ENCODE measurements around the gene FYN. TPM values are rescaled to one million over a fixed set of nuclear protein-coding genes. Genes with fewer than 3 reads are reported as not detected.

The FYN gene
- total RNA-seq, 1 donor from 2014 or later = 474 TPM

DNA sequence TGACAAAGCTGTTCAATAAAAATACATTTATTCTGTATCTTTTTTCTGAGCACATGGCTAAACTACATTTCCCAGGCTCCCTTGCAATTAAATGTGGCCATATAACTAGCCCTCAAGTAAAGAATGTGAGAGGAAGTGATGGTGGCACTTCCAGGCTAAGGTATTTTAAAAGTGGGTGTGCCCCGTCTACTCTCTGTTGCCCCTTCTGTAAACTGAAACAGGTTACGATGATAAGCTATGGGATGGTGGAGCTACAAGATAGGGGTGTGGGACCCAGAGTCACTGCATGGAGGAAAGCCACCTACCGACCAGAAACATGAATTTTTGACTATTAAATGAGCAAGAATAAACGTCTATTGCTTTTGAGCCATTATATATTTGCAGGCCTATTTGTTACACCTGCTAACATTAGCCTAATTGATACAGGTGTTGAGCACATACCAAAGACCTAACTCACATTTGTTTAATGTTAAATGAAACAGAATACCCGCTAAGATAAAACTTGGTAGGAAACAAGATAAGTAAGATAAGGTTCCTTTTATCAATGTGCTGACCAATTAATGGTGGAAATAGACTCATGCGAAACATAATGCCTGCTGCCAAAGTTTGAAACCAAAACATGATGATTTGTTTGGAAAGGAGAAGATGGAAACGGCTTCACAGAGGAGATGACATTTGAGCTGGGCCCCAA is 3.1 kb downstream of the FYN start:
- H3K4me1 Mint-ChIP-seq (ENCODE audit: unreplicated experiment) = peaks cover 63% of the 10 kb centered on the region
- peaks cover 24% of the 10 kb centered on the region for H3K27me3 Mint-ChIP-seq (ENCODE audit: unreplicated experiment)
- DNase-seq (ENCODE audit: low spot score) = no peak
- H3K36me3 Mint-ChIP-seq (ENCODE audit: low read depth, unreplicated experiment) = peaks cover 7% of the 10 kb centered on the region
- TF ChIP-seq, protein P1, sequence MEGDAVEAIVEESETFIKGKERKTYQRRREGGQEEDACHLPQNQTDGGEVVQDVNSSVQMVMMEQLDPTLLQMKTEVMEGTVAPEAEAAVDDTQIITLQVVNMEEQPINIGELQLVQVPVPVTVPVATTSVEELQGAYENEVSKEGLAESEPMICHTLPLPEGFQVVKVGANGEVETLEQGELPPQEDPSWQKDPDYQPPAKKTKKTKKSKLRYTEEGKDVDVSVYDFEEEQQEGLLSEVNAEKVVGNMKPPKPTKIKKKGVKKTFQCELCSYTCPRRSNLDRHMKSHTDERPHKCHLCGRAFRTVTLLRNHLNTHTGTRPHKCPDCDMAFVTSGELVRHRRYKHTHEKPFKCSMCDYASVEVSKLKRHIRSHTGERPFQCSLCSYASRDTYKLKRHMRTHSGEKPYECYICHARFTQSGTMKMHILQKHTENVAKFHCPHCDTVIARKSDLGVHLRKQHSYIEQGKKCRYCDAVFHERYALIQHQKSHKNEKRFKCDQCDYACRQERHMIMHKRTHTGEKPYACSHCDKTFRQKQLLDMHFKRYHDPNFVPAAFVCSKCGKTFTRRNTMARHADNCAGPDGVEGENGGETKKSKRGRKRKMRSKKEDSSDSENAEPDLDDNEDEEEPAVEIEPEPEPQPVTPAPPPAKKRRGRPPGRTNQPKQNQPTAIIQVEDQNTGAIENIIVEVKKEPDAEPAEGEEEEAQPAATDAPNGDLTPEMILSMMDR (IDR thresholded peaks at IDR 0.05; ENCODE audit: unreplicated experiment) = no peak
- no peaks in the 10 kb centered on the region for H3K9me3 Mint-ChIP-seq (ENCODE audit: unreplicated experiment)
- H3K27ac Mint-ChIP-seq (ENCODE audit: unreplicated experiment) = peak overlapping the region; percentile 51
- peak overlapping the region; percentile 98 for H3K4me3 Mint-ChIP-seq (ENCODE audit: unreplicated experiment)

- peaks cover 11% of the 10 kb centered on the region for H3K27me3 Mint-ChIP-seq (ENCODE audit: unreplicated experiment)
- peaks cover 3% of the 10 kb centered on the region for H3K36me3 Mint-ChIP-seq (ENCODE audit: low read depth, unreplicated experiment)
- no peaks in the 10 kb centered on the region for H3K9me3 Mint-ChIP-seq (ENCODE audit: unreplicated experiment)
- H3K4me3 Mint-ChIP-seq (ENCODE audit: unreplicated experiment) = no peak overlapping the region
- TF ChIP-seq, protein P1 (IDR thresholded peaks at IDR 0.05; ENCODE audit: unreplicated experiment) = no peak
- H3K27ac Mint-ChIP-seq (ENCODE audit: unreplicated experiment) = no peak overlapping the region
- H3K4me1 Mint-ChIP-seq (ENCODE audit: unreplicated experiment) = peaks cover 75% of the 10 kb centered on the region
- DNase-seq (ENCODE audit: low spot score) = no peak
Observed at GRCh38 chr6:111866857-111867256, 6.4 kb downstream of the FYN start.

DNA sequence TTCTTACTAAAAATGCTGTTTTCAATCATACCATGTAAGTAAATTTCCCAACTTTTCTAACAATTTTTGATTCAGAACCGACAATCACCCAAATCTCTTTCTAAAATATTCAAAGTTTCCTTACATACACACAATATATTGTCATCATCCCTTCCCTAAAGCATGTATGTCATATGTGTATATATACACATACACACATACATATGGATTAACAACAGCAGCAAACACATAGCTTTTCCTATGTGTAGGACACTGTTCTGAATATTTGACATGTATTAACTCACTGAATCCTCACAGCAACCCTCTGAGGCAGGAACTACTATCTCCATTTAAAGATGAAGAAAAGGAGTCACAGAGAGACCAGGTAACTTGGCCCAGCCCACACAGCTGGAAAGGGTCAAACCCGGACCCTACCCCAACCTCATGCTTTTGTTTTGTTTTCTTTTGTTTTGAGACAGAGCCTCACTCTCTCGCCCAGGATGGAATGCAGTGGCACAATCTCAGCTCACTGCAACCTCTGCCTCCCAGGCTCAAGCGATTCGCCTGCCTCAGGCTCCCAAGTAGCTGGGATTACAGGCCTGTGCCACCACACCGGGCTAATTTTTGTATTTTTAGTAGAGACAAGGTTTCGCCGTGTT is 7.2 kb downstream of the FYN start:
- no peak for DNase-seq (ENCODE audit: low spot score)
- TF ChIP-seq, protein P1 (IDR thresholded peaks at IDR 0.05; ENCODE audit: unreplicated experiment) = no peak
- Mint-ChIP-seq H3K27ac (ENCODE audit: unreplicated experiment) (peak overlapping the region; percentile 88), H3K9me3 (ENCODE audit: unreplicated experiment) (no peaks in the 10 kb centered on the region), H3K36me3 (ENCODE audit: low read depth, unreplicated experiment) (peaks cover 3% of the 10 kb centered on the region), H3K27me3 (ENCODE audit: unreplicated experiment) (peaks cover 3% of the 10 kb centered on the region), H3K4me3 (ENCODE audit: unreplicated experiment) (no peak overlapping the region), H3K4me1 (ENCODE audit: unreplicated experiment) (peaks cover 77% of the 10 kb centered on the region)

DNA sequence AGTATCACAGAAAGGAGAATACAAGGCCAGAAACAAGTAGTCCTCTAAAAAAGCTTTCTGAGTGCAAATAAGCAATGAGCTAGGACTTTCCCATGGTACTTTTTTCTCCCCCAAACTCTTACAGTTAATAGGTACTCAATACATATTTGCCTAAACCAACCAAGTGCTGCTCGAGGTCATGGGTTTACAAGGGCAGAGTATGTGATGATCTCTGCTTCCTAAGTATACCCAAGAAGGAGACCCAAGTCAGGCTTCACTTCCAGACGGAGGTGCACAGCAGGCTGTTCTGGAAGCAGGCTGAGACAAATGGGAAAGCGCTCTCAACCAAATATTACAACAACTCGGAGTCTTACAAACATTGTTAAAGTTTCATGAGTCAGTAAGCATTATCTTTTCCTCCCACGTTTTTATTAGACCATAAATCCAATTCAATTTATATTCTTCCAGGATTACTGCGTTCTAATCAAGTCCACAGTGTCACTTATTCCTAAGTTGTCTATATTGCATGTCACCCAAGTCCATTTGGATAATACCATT is 8.1 kb downstream of the FYN start:
- H3K27ac Mint-ChIP-seq (ENCODE audit: unreplicated experiment) = peak overlapping the region; percentile 54
- no peaks in the 10 kb centered on the region for H3K9me3 Mint-ChIP-seq (ENCODE audit: unreplicated experiment)
- TF ChIP-seq, protein P1 (IDR thresholded peaks at IDR 0.05; ENCODE audit: unreplicated experiment) = no peak

More for the DNA sequence above, 8.1 kb downstream of the FYN start:
- no peak for DNase-seq (ENCODE audit: low spot score)
- Mint-ChIP-seq H3K4me1 (ENCODE audit: unreplicated experiment) (peaks cover 81% of the 10 kb centered on the region), H3K4me3 (ENCODE audit: unreplicated experiment) (no peak overlapping the region), H3K27me3 (ENCODE audit: unreplicated experiment) (peaks cover 2% of the 10 kb centered on the region), H3K36me3 (ENCODE audit: low read depth, unreplicated experiment) (peaks cover 3% of the 10 kb centered on the region)
